Aorta (tissue), 5 donors: Measurements from ENCODE around the gene ARHGAP44. TPM values are rescaled to one million over a fixed set of nuclear protein-coding genes. Genes with fewer than 3 reads are reported as not detected.

Experiments
- ATAC-seq: fragments of 200-7000 bp; cut with Tn5 transposase; one replicate; pipeline ENCODE4 v1.9.1; 2022; ENCODE audit warnings: moderate library complexity; ENCODE audit not compliant: low FRiP score
- DNase-seq, 2 donors: peaks; one replicate each; pipeline ENCODE4 v3.0.0-alpha.2; 2020
- H3K27ac ChIP-seq, 2 donors: one replicate each; pipeline ENCODE4 v1.5.1; 2013; ENCODE audit warnings: low read length in 2 of 2, mild to moderate bottlenecking in 2 of 2, moderate library complexity in 2 of 2, control low read depth in 1 of 2, inconsistent platforms in 1 of 2, low read depth in 1 of 2
- H3K27me3 ChIP-seq, 2 donors: one replicate each; pipeline ENCODE4 v1.6.1; 2013; ENCODE audit warnings: control low read depth in 1 of 2, low read length in 1 of 2, mild to moderate bottlenecking in 1 of 2, moderate library complexity in 1 of 2; ENCODE audit not compliant: insufficient read depth in 2 of 2, control insufficient read depth in 1 of 2
- H3K36me3 ChIP-seq, 2 donors: one replicate each; pipeline ENCODE4 v1.6.1; 2013; ENCODE audit warnings: control low read depth in 1 of 2, low read length in 1 of 2, mild to moderate bottlenecking in 1 of 2; ENCODE audit not compliant: insufficient read depth in 2 of 2, control insufficient read depth in 1 of 2
- H3K4me1 ChIP-seq, 2 donors: one replicate each; pipeline ENCODE4 v1.6.1; 2013; ENCODE audit warnings: low read length in 2 of 2, control low read depth in 1 of 2, mild to moderate bottlenecking in 1 of 2, moderate library complexity in 1 of 2; ENCODE audit not compliant: insufficient read depth in 2 of 2, control insufficient read depth in 1 of 2
- H3K4me3 ChIP-seq, 2 donors: one replicate each; pipeline ENCODE4 v1.5.1; 2013; ENCODE audit warnings: low read length in 2 of 2, control low read depth in 1 of 2, mild to moderate bottlenecking in 1 of 2
- H3K9me3 ChIP-seq: one replicate; pipeline ENCODE4 v1.6.1; 2013; ENCODE audit warnings: mild to moderate bottlenecking, low read length; ENCODE audit not compliant: control insufficient read depth
- WGBS, 2 donors: extraction: QIAGEN DNeasy Blood & Tissue Kit; methylation state at CpG; one replicate each; pipeline ENCODE4 v1.1.7; 2013; 5-methylcytosine and 5-hydroxymethylcytosine counted together
- intact Hi-C, 2 donors: fragments of 100-400 bp; cut with DNase I; formaldehyde crosslinking; loops; one replicate each; pipeline versions ENCODE4 v1.14.2 to v1.15.0; 2022
- long read RNA-seq, 2 donors: library from polyadenylated mRNA; unstranded; transcript quantifications; one replicate each; pipeline ENCODE4 v2.0.0, GENCODE V29; 2020 to 2021
- polyA plus RNA-seq, 2 donors: library from polyadenylated mRNA; stranded (reverse); fragments of 200-250 nt; gene quantifications; one replicate each; pipeline ENCODE4 v1.2.3, GENCODE V29; 2013
- total RNA-seq, 2 donors: library from RNA; stranded (reverse); fragmentation: NEBNext Ultra II Directional; extraction: Animal tissue kit (Norgen Biotek cat#: 25700); gene quantifications; one replicate each; pipeline ENCODE4 v1.2.1, GENCODE V29; 2021
- donor health status: healthy with polysubstance abuse.
- donor health status: Bipolar disorder and iron deficiency.
- donor health status: DM: no; HTN: no; CAD: no.
- donor health status: DM: no; HTN: no; CAD: no.
- donor health status: DM: yes; HTN: yes; CAD: no.

Gene ARHGAP44, protein sequence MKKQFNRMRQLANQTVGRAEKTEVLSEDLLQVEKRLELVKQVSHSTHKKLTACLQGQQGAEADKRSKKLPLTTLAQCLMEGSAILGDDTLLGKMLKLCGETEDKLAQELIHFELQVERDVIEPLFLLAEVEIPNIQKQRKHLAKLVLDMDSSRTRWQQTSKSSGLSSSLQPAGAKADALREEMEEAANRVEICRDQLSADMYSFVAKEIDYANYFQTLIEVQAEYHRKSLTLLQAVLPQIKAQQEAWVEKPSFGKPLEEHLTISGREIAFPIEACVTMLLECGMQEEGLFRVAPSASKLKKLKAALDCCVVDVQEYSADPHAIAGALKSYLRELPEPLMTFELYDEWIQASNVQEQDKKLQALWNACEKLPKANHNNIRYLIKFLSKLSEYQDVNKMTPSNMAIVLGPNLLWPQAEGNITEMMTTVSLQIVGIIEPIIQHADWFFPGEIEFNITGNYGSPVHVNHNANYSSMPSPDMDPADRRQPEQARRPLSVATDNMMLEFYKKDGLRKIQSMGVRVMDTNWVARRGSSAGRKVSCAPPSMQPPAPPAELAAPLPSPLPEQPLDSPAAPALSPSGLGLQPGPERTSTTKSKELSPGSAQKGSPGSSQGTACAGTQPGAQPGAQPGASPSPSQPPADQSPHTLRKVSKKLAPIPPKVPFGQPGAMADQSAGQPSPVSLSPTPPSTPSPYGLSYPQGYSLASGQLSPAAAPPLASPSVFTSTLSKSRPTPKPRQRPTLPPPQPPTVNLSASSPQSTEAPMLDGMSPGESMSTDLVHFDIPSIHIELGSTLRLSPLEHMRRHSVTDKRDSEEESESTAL
- total RNA-seq (10 to 100 TPM in 1 of 2 donors, 1 to 10 TPM in 1; 7.4 to 12.6 TPM), polyA plus RNA-seq (10 to 100 TPM in 1 of 2 donors, 1 to 10 TPM in 1; 4.3 to 16.8 TPM)
- long read RNA-seq, donor 1, partial matches to known transcripts = 0 of 2 reads
- long read RNA-seq, donor 1, other reads (novel, unspliced or antisense) = 2 of 2 reads
- long read RNA-seq, donor 2, full-length matches to known transcripts = 3 of 12 reads
- long read RNA-seq, donor 2, partial matches to known transcripts = 3 of 12 reads
- long read RNA-seq, donor 2, other reads (novel, unspliced or antisense) = 6 of 12 reads

DNA sequence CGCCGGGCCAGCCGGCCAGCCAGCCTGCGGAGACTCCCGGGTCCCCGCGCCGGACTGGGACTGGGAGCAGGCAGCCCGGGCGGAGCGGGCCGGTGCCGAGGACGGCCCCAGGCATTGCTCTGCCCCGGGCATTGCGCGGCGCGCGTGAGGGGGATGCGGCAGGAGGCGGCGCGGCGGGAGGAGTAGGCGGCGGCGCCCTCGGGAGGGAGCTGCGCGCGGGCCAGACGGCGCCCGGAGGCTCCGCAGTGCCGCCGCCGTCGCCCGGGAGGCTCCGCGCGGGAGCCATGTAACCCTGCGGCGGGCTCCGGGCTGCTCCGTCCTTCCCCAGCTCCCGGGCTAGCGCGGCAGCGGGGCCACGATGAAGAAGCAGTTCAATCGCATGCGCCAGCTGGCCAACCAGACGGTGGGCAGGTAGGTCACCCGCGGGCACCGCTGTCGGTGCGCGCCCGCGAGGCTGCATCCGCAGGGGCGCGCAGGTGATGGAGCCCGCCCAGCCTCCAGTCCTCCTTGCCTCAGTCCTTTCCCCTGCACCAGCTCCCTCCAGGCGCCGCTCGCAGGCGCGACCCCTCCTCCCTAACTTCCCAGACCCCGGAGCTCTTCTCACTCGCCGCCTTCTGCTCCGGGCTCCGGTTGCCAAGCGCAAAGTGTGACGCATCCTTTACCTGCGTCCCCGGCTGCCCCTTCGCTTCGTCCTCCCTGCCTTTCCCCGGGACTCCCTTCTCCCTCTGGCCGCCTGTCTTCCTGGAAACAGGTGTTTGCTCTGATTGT is at the start of gene ARHGAP44:
Gene ARHGAP44 (plus strand): TSS at position 18 of the 768 bp plus-strand sequence. CDS start 341 bp downstream, at position 359.
- H3K9me3 ChIP-seq = no peaks in the 10 kb centered on the region
- no peaks in the 10 kb centered on the region for H3K36me3 ChIP-seq
- no peaks in the 10 kb centered on the region for H3K27me3 ChIP-seq
- H3K4me1 ChIP-seq = no peaks in the 10 kb centered on the region
- peak within 1 kb of the TSS in 1 of 2 donors; percentile 61 for H3K27ac ChIP-seq
- WGBS, 2 donors = 0 to 1% methylated on average over 53 to 86 of the region's 86 CpGs
- peak; percentile 74 to 91 for DNase-seq
- peak; percentile 90 for ATAC-seq
- peak within 1 kb of the TSS; percentile 86 to 88 for H3K4me3 ChIP-seq
- intact Hi-C loops = loop anchor here in 1 of 2 donors (5.0 kb wide), 1 partner anchor 53 kb away; no protein-coding TSS in a partner anchor

DNA sequence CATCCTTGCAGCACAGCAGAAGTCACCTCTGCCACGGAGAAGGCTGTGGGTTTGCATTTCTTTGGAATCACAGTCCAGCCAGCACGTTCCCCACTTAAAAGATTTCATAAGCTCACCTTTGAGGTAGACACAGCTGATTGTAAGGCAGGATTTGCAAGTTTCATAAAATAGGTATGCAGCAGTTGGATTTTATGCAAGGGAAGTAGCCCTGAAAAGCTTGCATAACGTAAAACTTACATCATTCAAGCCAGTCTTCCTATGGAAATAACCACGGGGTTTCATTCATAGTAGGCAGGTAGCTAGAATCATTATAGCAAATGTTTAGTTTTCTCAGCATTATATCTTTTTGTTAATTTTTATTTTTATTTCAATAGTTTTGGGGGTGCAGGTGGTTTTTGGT is 49.8 kb upstream of the ARHGAP44 start:
- intact Hi-C loops = no loop called here
- DNase-seq = no peak
- no peaks in the 10 kb centered on the region for H3K9me3 ChIP-seq
- 79 to 80% methylated on average over 4 of the region's 4 CpGs for WGBS, 2 donors
- H3K27ac ChIP-seq = no peak overlapping the region
- H3K4me1 ChIP-seq = peaks cover 4 to 5% of the 10 kb centered on the region in 2 donors
- ATAC-seq = no peak
- H3K27me3 ChIP-seq = no peaks in the 10 kb centered on the region
- H3K4me3 ChIP-seq = no peak overlapping the region
- H3K36me3 ChIP-seq = peaks cover 6 to 10% of the 10 kb centered on the region in 2 donors

DNA sequence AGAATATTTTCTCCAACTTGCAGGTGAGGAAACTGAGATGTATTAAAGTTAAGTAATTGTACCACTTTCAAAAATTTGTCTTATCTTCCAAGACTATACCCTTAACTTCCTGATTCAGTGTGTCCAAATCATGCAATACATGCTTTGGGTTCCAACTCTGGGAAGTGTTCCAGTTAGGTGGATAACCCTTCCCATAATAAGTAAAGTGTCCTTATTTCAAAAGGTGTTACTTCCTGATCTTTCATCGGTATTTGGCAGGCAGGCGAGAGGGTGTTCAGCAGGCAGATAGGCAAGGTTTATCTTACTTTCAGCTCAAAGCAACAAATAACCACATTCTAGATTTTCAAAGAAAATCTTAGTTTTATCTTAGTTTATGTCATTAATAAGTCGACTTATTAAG is 46.3 kb upstream of the ARHGAP44 start:
- 86 to 88% methylated on average over 3 of the region's 3 CpGs for WGBS, 2 donors
- peaks cover 4 to 5% of the 10 kb centered on the region in 2 donors for H3K4me1 ChIP-seq
- ATAC-seq (no peak), DNase-seq (no peak)
- no peaks in the 10 kb centered on the region for H3K9me3 ChIP-seq
- H3K36me3 ChIP-seq = peaks cover 6 to 10% of the 10 kb centered on the region in 2 donors
- H3K27me3 ChIP-seq = no peaks in the 10 kb centered on the region
- no peak overlapping the region for H3K4me3 ChIP-seq
- no peak overlapping the region for H3K27ac ChIP-seq
- intact Hi-C loops = loop anchor here (2.0 to 10.0 kb wide), 8 partner anchors 76 to 561 kb away; no protein-coding TSS in a partner anchor

GRCh38 chr17:12744298-12744697 is 45.0 kb upstream of the ARHGAP44 start:
- no peak overlapping the region for H3K4me3 ChIP-seq
- ATAC-seq (peak; percentile 53), DNase-seq (no peak)
- intact Hi-C loops = loop anchor here (5.0 to 10.0 kb wide), 5 partner anchors 189 to 562 kb away; no protein-coding TSS in a partner anchor
- H3K4me1 ChIP-seq = peaks cover 4 to 5% of the 10 kb centered on the region in 2 donors
- H3K27me3 ChIP-seq = no peaks in the 10 kb centered on the region
- no peaks in the 10 kb centered on the region for H3K9me3 ChIP-seq
- 48 to 50% methylated on average over 5 of the region's 5 CpGs for WGBS, 2 donors
- peak overlapping the region in 1 of 2 donors; percentile 42 for H3K27ac ChIP-seq
- peaks cover 6 to 7% of the 10 kb centered on the region in 2 donors for H3K36me3 ChIP-seq

- intact Hi-C loops = loop anchor here (5.0 to 10.0 kb wide), 5 partner anchors 190 to 562 kb away; no protein-coding TSS in a partner anchor
- H3K27ac ChIP-seq = no peak overlapping the region
- DNase-seq = no peak
Measured at GRCh38 chr17:12744786-12745185, 44.5 kb upstream of the ARHGAP44 start.

DNA sequence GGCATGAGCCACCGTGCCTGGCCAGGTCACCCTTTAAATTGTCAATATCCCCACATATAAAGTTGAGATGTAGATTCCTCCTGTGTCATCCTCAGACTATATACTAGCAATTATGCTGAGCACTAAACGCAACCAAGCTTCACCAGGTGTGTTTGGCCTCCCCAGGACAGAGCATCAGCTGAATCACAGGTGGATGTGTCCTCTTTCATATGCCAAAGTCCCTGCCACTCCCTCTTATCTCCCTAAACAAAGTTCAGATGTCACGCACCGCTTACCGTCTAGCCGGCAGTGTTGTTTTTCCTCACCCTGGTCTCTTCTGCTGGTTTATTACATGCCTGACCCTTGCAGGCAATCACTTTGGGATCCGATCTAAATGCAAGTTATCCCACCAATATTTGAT is 43.8 kb upstream of the ARHGAP44 start:
- Histone ChIP-seq H3K4me1 (peaks cover 4 to 5% of the 10 kb centered on the region in 2 donors), H3K36me3 (peaks cover 3 to 7% of the 10 kb centered on the region in 2 donors), H3K27ac (no peak overlapping the region), H3K4me3 (no peak overlapping the region), H3K9me3 (no peaks in the 10 kb centered on the region), H3K27me3 (no peaks in the 10 kb centered on the region)
- DNase-seq = no peak
- no peak for ATAC-seq
- intact Hi-C loops = loop anchor here in 1 of 2 donors (10.0 kb wide), 2 partner anchors 191 to 491 kb away; no protein-coding TSS in a partner anchor
- WGBS, 2 donors = 79 to 84% methylated on average over 7 of the region's 7 CpGs

More at GRCh38 chr17:12744786-12745185, 44.5 kb upstream of the ARHGAP44 start:
- no peaks in the 10 kb centered on the region for H3K27me3 ChIP-seq
- H3K4me1 ChIP-seq = peaks cover 4 to 5% of the 10 kb centered on the region in 2 donors
- no peak overlapping the region for H3K4me3 ChIP-seq
- H3K36me3 ChIP-seq = peaks cover 6 to 7% of the 10 kb centered on the region in 2 donors
- 94 to 95% methylated on average over 1 of the region's 1 CpG for WGBS, 2 donors
- no peaks in the 10 kb centered on the region for H3K9me3 ChIP-seq
- ATAC-seq = no peak

GRCh38 chr17:12756786-12757185 is 32.5 kb upstream of the ARHGAP44 start:
- no peaks in the 10 kb centered on the region for H3K9me3 ChIP-seq
- H3K4me3 ChIP-seq = no peak overlapping the region
- no peaks in the 10 kb centered on the region for H3K27me3 ChIP-seq
- DNase-seq (no peak), ATAC-seq (no peak)
- intact Hi-C loops = no loop called here
- no peaks in the 10 kb centered on the region for H3K4me1 ChIP-seq
- H3K36me3 ChIP-seq = peaks cover 0 to 5% of the 10 kb centered on the region in 2 donors
- H3K27ac ChIP-seq = no peak overlapping the region
